ENCODE measurements around the gene DHX57.

The DHX57 gene, protein sequence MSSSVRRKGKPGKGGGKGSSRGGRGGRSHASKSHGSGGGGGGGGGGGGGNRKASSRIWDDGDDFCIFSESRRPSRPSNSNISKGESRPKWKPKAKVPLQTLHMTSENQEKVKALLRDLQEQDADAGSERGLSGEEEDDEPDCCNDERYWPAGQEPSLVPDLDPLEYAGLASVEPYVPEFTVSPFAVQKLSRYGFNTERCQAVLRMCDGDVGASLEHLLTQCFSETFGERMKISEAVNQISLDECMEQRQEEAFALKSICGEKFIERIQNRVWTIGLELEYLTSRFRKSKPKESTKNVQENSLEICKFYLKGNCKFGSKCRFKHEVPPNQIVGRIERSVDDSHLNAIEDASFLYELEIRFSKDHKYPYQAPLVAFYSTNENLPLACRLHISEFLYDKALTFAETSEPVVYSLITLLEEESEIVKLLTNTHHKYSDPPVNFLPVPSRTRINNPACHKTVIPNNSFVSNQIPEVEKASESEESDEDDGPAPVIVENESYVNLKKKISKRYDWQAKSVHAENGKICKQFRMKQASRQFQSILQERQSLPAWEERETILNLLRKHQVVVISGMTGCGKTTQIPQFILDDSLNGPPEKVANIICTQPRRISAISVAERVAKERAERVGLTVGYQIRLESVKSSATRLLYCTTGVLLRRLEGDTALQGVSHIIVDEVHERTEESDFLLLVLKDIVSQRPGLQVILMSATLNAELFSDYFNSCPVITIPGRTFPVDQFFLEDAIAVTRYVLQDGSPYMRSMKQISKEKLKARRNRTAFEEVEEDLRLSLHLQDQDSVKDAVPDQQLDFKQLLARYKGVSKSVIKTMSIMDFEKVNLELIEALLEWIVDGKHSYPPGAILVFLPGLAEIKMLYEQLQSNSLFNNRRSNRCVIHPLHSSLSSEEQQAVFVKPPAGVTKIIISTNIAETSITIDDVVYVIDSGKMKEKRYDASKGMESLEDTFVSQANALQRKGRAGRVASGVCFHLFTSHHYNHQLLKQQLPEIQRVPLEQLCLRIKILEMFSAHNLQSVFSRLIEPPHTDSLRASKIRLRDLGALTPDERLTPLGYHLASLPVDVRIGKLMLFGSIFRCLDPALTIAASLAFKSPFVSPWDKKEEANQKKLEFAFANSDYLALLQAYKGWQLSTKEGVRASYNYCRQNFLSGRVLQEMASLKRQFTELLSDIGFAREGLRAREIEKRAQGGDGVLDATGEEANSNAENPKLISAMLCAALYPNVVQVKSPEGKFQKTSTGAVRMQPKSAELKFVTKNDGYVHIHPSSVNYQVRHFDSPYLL (N-terminal part only)

DNA sequence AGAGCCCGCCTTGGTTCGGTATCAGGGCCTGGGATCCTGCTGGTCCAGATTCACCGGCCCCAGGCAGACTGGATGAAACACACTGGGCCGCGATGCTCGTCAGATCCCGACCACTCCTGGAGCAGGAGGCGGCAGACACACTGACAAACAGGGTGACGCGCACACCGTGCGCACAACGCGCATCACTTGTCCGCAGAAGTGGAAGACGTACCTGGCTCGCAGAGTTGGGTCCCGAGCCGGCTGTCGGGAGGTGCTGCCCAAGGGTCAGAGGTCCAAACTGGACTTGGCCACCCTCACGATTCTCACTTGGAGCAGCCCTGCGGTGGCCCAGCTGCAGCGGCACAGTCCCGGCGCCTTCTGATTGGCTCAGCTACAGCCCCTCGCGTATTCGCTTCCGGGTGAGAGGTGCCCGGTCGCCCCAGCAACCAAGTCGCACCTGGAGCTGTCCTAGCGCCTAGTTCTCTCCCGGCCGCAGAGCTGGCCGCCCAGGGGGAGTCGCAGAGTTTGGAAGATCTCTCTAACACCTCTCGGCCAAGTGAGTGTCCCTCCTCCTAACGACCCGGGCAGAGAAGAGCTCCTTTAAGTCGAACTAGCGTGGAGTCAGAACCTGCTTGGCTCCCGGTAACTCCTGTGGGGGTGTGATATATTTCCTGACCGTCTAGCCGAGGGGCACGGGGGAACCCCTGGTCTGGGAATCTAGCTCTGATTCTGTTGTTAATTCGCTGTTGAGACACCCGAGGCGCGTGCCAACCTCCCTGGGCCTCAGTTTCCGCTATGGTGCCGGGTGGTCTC is at the start of gene DHX57, which contains the start of gene MORN2:
DHX57 (minus strand) TSS at position 359 of the 792 bp plus-strand sequence. CDS start 7,529 bp downstream, outside the sequence.
MORN2 (plus strand) TSS at position 401 of the 792 bp plus-strand sequence.
- DNase-seq (ENCODE audit: low spot score) = peak; percentile 75

DNA sequence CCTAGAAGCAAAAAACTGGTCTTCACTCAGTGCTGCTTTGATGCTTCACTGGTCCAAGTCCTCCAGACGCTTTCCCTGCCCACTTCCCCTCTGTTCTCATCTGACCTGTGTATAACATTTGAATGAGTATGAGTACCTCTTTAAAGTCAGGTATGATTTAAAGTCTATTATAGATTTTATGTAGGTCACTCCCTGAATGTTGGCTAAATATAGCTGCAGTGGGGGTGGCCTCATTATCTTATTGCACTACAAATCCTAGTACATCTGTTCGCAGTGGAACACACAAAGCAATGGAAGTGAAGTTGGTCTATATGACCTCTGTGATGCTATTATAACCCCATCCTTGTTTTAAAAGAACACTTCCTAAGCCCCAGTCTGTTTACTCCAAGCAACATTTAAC is 47.2 kb upstream of the DHX57 start:
- DNase-seq (ENCODE audit: low spot score) = no peak

DNA sequence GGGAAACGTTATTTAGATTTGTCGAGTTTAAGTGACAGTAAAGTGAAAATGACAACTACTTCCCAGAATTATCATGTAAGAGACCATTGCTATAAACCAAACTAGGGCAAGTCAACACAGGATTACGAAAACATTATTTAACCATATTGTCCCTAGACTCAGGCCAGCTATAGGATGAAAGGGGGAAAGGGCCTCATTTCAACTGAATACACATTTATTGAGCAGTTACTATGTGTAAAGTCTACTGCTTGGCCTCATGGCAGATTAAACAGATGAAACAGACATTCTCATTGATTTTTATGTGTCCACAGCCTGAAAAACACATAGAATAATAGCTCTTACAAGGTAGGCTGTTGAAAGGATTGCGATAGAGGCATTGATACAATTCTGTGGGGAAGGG is 46.7 kb upstream of the DHX57 start:
- no peak for DNase-seq (ENCODE audit: low spot score)

DNA sequence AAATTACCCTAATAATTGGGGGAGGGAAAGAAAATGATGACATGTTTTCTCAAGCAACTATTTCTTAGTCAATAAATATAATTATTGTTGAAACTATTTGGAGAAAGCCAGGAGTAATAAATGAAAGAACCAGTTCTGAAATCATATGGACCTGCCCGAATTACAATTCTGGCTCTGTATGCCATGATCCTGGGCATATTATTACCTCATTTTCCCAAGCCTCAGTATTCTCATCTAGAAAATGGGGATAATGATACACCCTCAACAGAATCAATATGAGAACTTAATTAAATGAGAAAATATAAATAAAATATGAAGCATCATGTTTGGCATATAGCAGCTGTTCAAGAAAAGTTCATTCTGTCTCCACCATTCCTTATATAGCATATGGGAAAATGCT is 36.9 kb upstream of the DHX57 start:
- no peak for DNase-seq (ENCODE audit: low spot score)

DNA sequence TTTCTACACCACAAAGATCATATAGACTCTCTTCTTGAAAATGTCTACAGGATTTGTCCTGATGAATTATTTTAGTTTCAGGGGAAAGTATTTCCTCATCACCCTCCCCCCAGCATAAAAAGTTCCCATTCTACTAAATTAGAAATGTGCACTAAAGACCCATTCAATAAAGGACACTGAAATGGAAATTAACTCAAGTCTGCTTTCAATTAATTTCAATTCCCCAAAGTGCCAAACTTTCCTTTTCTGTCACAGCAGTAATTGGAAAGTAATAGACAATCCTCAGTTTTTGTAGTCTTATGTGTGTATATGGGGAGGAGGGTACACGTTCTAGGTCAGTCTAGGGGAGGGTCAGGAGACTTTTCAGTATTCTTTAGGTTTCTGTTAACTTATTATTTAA is 35.5 kb upstream of the DHX57 start:
- no peak for DNase-seq (ENCODE audit: low spot score)

DNA sequence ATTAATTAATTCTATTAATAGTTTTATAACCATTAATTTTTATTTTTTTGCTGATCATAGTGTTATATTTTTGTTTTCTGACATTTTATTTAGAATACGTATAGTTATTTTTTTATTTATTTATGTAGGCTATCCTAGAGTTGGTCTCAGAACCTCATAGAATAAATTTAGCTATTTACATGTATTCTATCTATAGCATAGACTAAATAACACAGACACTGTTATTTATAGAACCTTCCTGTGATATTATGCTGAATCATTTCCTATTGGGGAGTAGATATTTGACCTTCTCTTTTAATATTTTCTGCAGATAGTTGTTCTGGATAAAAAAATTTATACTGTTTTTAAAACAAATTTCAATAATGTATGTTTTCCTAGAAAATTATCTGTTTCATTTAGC is 34.1 kb upstream of the DHX57 start:
- no peak for DNase-seq (ENCODE audit: low spot score)

DNA sequence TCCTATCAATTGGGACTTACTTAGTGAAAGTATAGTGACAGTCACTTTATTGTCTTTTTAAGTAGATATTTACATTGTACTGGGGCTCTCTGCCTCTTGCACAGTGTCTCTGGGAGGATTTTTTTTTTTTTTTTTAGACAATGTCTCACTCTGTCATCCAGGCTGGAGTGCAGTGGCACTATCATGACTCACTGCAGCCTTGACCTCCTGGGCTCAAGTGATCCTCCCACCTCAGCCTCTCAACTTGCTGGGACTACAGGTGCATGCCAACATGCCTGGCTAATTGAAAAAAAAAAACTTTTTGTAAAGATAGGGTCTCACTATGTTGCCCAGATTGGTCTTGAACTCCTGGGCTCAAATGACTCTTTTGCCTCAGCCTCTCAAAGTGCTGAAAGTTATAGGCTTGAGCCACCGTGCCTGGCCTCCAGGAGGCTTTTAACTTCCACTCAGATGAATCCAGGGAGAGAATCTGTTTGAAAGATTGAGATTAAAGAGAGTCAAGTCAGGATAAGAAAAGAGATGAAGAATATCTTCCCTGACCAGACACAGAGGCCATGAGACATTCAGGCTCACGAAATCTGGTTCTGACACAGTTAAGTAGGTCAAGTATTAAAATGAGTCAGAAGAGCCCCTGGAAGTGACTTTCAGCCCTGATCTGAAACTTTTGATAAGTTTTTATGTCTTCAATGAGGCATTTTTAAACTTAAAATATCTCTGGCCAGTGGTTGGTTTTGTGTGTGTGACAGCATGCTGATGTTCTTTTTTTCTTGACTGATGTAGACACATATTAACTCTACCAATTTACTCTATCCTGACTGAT is 32.2 kb upstream of the DHX57 start:
- no peak for DNase-seq (ENCODE audit: low spot score)

DNA sequence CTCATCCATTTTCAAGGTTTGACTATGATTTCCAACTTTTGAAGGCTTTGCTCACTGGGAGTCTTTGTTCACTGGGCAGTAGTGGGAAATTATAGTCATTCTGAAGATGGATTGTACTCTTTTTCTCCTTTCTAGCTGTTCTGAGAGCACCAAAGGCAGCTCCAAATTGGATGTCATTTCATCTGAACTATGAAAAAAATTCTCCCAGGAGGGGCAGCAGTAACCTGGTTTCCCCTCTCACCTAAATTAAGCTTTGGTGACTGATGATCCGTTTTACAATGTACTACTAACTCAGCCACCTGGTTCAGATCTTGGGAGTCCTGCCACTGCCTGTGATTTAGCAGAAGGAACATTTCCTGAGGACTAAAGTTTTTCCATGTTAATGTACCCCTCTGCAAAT is 31.5 kb upstream of the DHX57 start:
- no peak for DNase-seq (ENCODE audit: low spot score)

DNA sequence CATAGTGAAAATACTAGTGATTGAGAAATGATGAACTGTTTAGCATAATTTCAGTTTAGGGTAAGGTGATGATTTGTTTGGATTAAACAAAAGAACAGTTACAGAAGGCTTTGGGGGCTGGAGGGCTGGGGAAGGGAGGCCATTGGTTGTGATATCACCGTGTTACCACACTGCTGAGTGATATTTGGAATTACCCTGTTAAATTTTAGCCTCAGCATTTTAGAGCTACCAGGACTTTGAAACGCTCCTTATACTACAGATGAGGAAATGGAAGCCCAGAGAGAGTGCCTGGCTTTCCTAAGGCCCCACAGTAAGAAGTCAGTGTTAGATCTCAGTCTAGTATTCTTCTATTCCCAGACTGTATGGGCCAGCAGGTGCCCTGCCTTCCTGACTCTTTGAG is 29.5 kb upstream of the DHX57 start:
- no peak for DNase-seq (ENCODE audit: low spot score)

DNA sequence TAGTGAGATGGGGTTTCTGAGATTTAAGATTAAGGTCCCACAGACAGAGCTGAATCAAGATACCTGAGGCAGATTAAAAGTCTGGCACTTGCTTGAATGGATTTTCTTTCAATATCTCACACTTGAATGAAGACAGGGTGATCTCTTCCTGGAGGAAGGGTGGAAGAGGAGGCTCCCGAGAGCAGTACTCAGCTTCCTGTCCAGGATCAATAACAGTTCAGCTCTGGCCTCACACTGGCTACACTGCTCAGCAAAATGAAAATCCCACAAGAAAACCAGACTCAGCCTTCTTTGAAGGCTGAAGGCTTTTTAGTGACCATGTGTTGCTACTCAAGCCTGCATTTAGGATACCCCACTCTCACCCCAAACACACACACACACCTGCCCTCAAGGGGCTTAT is 25.0 kb upstream of the DHX57 start:
- no peak for DNase-seq (ENCODE audit: low spot score)

DNA sequence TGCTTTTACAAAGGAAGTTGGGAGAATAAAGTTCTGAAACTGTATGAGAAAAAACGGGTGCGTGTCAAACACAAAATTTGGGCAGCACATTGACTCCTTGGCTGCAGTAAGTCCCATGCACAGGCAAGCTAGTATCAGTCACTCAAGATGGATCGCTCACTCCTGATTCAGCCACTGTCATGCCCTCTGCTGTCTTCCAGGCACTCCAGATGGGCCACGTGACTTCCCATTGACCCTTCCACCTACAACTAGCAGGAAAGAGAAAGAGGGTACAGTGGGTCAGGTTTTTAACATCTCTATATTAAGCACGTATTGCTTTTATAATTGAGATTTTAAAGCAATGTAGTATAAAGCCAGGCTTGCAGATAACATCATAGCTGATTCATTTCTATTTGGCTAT is 22.5 kb upstream of the DHX57 start:
- no peak for DNase-seq (ENCODE audit: low spot score)

DNA sequence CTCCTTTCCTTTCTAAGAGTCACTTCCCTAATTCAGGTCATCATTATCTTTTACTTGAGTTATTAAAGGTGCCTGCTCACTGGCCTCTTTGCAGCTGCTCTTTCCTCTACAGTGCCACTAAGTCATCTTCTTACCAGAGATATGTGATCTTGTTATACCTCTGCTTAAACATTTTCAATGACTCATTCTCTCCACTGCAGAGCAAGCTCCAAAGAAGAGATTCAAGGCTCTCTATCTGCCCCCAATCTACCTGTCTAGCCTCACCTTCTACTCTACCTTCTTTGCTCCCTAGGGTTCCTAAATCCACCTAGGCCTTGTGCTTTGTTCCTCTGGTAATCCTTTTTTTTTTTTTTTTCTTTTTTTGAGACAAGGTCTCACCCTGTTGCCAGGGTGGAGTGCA is 17.1 kb upstream of the DHX57 start:
- no peak for DNase-seq (ENCODE audit: low spot score)

DNA sequence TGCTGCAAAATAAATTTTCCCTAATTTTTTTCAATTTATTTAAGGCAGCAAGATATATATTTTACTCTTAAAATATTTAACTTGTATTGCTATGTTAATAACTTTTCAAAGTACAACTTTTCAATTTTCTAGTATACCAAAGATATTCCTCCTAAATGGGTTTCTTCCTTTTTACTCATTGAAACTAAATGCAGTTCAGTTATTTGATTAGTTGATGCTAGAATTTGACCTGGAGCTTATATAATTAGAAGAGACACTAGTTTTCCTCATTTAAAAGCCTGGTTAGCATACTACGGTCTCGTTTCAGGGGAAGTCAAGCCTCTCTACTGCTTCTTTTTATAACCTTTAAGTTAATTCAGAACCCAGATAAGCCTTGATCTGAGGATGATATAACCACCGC is 13.8 kb upstream of the DHX57 start, which contains the start of gene ARHGEF33:
ARHGEF33 (plus strand) TSS at position 301 of the 400 bp plus-strand sequence. CDS start 29,573 bp downstream, outside the sequence.
- DNase-seq (ENCODE audit: low spot score) = no peak

DNA sequence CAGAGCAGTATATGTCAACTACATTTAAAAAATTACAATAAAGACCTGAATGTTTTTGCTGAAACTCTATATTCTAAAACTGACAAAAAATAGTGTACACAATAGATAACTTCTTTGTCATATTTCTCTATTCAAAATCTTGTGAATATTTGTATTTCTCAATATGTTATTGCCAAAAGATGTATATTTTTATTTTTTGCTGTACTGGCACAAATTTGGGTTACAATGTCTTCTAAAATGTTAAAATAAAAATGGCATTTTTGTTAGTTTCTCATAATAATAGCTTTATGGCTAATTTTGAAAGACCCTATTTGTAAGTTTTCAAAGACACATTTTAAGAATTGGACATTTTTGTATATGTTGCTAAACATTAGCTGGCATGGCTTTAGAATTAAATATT is 13.3 kb upstream of the DHX57 start:
- DNase-seq (ENCODE audit: low spot score) = no peak

DNA sequence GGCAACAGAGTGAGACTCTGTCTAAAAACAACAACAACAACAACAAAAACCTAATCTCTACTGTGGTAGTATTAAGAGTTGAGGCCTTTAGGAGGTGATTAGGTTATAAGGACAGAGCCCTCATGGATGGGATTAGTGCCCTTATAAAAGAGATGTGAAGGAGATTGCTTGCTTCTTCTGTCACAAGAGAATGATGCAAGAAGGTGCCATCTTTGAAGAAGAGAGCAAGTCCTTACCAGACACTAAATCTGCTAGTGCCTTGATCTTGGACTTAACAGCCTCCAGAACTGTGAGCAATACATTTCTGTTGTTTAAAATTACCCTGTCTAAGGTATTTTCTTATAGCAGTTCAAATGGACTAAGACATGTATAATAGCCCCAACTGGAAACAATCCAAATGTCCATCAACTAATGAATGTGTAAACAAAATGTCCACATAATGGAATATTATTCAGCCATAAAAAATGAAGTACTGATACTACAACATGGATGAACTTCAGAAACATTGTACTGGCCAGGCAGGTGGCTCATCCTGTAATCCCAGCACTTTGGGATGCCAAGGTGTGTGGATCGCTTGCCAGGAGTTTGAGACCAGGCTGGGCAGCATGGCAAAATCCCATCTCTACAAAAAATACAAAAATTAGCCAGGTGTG is 12.3 kb upstream of the DHX57 start:
- no peak for DNase-seq (ENCODE audit: low spot score)

DNA sequence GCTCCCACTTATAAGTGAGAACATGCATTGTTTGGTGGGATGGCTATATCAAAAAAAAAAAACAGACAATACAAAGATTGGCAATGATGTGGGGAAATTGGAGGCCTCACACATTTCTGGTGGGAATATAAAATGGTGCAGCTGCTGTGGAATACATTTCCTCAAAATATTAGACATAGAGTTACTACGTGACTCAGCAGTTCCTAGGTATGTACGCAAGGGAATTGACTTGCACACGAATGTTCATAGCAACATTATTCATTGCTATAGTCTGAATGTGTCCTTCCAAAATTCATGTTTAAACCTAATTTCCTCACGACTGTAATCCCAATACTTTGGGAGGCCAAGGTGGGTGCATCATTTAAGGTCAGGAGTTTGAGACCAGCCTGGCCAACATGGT is 11.6 kb upstream of the DHX57 start:
- no peak for DNase-seq (ENCODE audit: low spot score)

DNA sequence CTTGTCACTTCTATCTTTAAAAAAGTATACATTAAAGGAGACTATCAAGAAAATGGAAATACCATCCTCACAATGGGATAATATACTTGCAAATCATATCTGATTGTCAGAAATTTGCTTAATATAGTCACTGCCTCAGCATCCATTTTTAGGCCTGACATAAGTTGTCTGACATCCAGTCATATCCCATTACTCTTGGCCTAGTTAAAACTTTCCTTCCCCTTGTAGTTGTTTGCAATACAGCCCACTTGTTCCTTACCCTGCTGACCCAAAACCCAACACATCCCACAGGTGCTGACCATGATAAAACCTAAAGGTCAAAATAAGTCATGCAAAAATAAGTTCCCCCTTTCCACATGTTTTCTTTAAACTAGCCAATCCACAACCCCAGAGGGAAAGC is 10.3 kb upstream of the DHX57 start:
- no peak for DNase-seq (ENCODE audit: low spot score)

DNA sequence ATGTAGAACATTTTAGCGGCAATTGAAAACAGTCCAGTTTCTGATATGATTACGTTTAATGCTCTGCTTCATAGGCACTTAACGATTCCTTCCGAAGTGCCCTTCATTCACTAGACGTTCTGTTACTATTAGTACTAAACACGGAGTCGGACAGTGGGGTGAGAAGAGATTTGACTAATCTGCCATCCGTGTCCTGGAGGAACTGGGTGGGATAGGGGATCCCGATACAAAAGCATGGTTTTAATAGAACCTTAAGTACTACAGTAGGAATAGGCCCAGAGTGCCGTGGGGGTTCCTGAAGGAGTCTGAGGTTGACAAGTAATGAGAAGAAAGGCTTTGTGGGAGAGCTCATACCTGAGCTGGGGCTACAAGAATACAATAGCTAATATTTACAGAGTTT is 673 bp upstream of the DHX57 start:
- no peak for DNase-seq (ENCODE audit: low spot score)

DNA sequence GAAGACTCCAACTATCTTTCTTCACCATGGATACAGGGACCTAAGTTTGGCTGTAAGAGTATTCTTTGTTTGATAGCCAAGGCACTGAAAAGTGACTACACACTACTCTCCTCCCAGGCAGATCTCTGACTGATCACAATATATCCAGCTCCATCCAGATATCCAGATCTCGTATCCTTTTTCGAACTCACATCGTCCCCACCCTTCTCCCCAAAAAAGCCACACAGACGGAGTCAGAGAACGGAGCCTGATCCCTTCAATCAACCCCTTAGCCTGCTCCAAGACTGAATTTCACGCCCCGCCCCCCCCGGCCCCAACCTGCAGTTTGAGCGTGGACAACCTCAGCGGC is 533 bp downstream of the DHX57 start:
- DNase-seq (ENCODE audit: low spot score) = no peak

DNA sequence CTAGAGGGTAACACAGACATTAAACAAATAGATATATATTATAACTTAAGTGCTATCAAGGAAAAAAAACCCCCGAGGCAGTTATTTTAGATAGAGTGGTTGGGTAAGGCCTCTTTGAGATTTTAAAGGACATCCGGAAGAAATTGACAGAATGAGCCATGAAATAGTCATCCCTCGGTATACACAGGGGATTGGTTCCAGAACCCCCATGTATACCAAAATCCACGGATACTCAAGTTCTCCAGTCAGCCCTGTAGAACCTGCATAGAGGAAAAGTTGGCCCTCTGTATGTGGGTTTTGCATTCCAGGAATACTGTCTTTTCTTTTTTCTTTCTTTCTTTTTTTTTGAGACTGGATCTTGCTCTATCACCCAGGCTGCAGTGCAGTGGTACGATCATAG is 2.0 kb downstream of the DHX57 start:
- DNase-seq (ENCODE audit: low spot score) = no peak

All from hematopoietic multipotent progenitor cell treated with erythropoietin and hydrocortisone succinate and interleukin-3 and kit ligand, for 15 days (in vitro differentiated cells).